Sigmoid colon (tissue), 4 donors: ENCODE measurements around the gene CCDC57.

Experiments
- CTCF ChIP-seq, 4 experiments: fragments of 450-650 bp in 3 of 4; fragments of 200-600 bp in 1 of 4; IDR thresholded peaks; one replicate each; pipeline ENCODE4 v1.5.1; 2016 to 2019; ENCODE audit warnings: antibody characterized with exemption in 4 of 4, mild to moderate bottlenecking in 3 of 4, moderate library complexity in 2 of 4
- EP300 ChIP-seq, 4 donors: sonication (generic); formaldehyde crosslinking; IDR thresholded peaks; one replicate each; pipeline ENCODE4 v1.6.1; 2017; ENCODE audit warnings: antibody characterized with exemption in 4 of 4
- POLR2A ChIP-seq, 2 donors: fragments of 450-650 bp; IDR thresholded peaks; one replicate each; pipeline ENCODE4 v1.6.1; 2016; ENCODE audit warnings: antibody characterized with exemption in 2 of 2, mild to moderate bottlenecking in 2 of 2, moderate library complexity in 2 of 2
- POLR2AphosphoS5 ChIP-seq, 4 donors: sonication (generic); formaldehyde crosslinking; IDR thresholded peaks; one replicate each; pipeline ENCODE4 v1.6.1; 2017; ENCODE audit warnings: antibody characterized with exemption in 4 of 4

- TF ChIP-seq CTCF (IDR thresholded peaks at IDR 0.05) = no peak
- no peak for TF ChIP-seq POLR2AphosphoS5 (IDR thresholded peaks at IDR 0.05)
- TF ChIP-seq EP300 (IDR thresholded peaks at IDR 0.05) = no peak
- TF ChIP-seq POLR2A (IDR thresholded peaks at IDR 0.05) = no peak
Measured at GRCh38 chr17:82086941-82087906, 125.4 kb downstream of the CCDC57 start.
